HepG2 (cell line): ENCODE data around the gene GLIS2. TPM values are rescaled to one million over a fixed set of nuclear protein-coding genes. Genes with fewer than 3 reads are reported as not detected.
A peak's percentile ranks its signal among the peaks of the same experiment; 100 is the strongest.

Experiments used
- ATAC-seq: fragments of 200-7000 bp; cut with Tn5 transposase; 3 replicates; pipeline ENCODE4 v1.9.1; 2020; ENCODE audit warnings: mild to moderate bottlenecking, moderate library complexity
- BruUV-seq: library from RNA; stranded (reverse); fragments of 400-500 nt; replicated peaks from 2 replicates; lab custom pipeline; 2021; lab: Mats Ljungman, UMichigan
- CTCF ChIA-PET: fragments of 300-600 bp; formaldehyde crosslinking; extraction: SDS; loops from one replicate; lab custom pipeline; 2021; ENCODE audit warnings: low total read pairs, inconsistent platforms, low intra/inter-chr PET ratio; lab: Yijun Ruan, JAX
- POLR2A ChIA-PET: fragments of 350-600 bp; sonication (Branson Sonifier 250); formaldehyde crosslinking; loops from one replicate; lab custom pipeline; 2020; ENCODE audit warnings: antibody characterized with exemption, inconsistent platforms; lab: Yijun Ruan, JAX
- DNase-seq: peaks from one replicate; pipeline ENCODE4 v3.0.0-alpha.2; 2015; ENCODE audit warnings: low spot score
- FAIRE-seq: peaks from 3 replicates; lab custom pipeline; 2011; peaks lifted over from hg19 to GRCh38; lab: Jason Lieb, UNC
- H2AFZ ChIP-seq: one replicate; pipeline ENCODE4 v1.6.1; 2011; ENCODE audit warnings: low read length, inconsistent platforms
- H3K27ac ChIP-seq: fragments of 300-600 bp; 3 replicates; pipeline ENCODE4 v1.8.0; 2011; ENCODE audit warnings: mixed run types, mild to moderate bottlenecking, mixed read lengths, low read length, inconsistent platforms; ENCODE audit not compliant: insufficient read depth; ENCODE audit errors: extremely low read length
- H3K27me3 ChIP-seq, 2 experiments: fragments of 200-600 bp in 1 of 2; 2 replicates in 1 of 2; 3 replicates in 1 of 2; pipeline versions ENCODE4 v1.6.0 to v1.8.0; 2011; ENCODE audit warnings: low read length in 2 of 2, mild to moderate bottlenecking in 2 of 2, moderate library complexity in 2 of 2, inconsistent platforms in 1 of 2; ENCODE audit not compliant: insufficient read depth in 2 of 2, control insufficient read depth in 1 of 2
- H3K36me3 ChIP-seq, 2 experiments: fragments of 200-600 bp in 1 of 2; replicated peaks in 1 of 2; 2 replicates in 1 of 2; 3 replicates in 1 of 2; pipeline versions ENCODE4 v1.5.1 to v1.8.0; 2011; ENCODE audit warnings: low read length in 2 of 2, inconsistent platforms in 1 of 2; ENCODE audit not compliant: insufficient read depth in 2 of 2, control insufficient read depth in 1 of 2
- H3K4me1 ChIP-seq: 2 replicates; pipeline ENCODE4 v1.5.1; 2012; ENCODE audit warnings: low read length, inconsistent platforms; ENCODE audit not compliant: insufficient read depth
- H3K4me2 ChIP-seq: 2 replicates; pipeline ENCODE4 v1.6.0; 2011; ENCODE audit warnings: low read depth, low read length, inconsistent platforms
- H3K4me3 ChIP-seq, 3 experiments: fragments of 200-600 bp in 1 of 3; sonication (generic), shearing (Covaris generic) in 1 of 3; replicated peaks in 1 of 3; 2 replicates each; pipeline ENCODE4 v1.5.1; 2011 to 2016; ENCODE audit warnings: low read length in 3 of 3, inconsistent platforms in 2 of 3, low read depth in 2 of 3, mild to moderate bottlenecking in 2 of 3, control low read depth in 1 of 3, mixed read lengths in 1 of 3; ENCODE audit not compliant: insufficient read depth in 1 of 3
- H3K79me2 ChIP-seq: one replicate; pipeline ENCODE4 v1.6.1; 2011; ENCODE audit warnings: low read length, inconsistent platforms; ENCODE audit not compliant: insufficient read depth
- H3K9ac ChIP-seq: 2 replicates; pipeline ENCODE4 v1.6.0; 2011; ENCODE audit warnings: mild to moderate bottlenecking, low read depth, low read length, inconsistent platforms; ENCODE audit not compliant: insufficient read depth
- H3K9me3 ChIP-seq: 2 replicates; pipeline ENCODE4 v1.5.1; 2012; ENCODE audit warnings: mild to moderate bottlenecking, low read length
- H4K20me1 ChIP-seq: 2 replicates; pipeline ENCODE4 v1.6.0; 2011; ENCODE audit warnings: inconsistent platforms, mild to moderate bottlenecking, low read length, moderate library complexity; ENCODE audit not compliant: insufficient read depth
- AKAP8 ChIP-seq: sonication (generic); formaldehyde crosslinking; IDR thresholded peaks from 2 replicates; pipeline ENCODE4 v1.5.1; 2020; ENCODE audit warnings: mild to moderate bottlenecking, missing genetic modification reagents
- FOXK1 ChIP-seq: sonication (generic); formaldehyde crosslinking; IDR thresholded peaks from 2 replicates; pipeline ENCODE4 v1.4.0; 2020; ENCODE audit warnings: low read depth, missing genetic modification reagents, borderline replicate concordance
- PHB2 ChIP-seq: fragments of 450-650 bp; IDR thresholded peaks from 2 replicates; pipeline ENCODE4 v1.6.1; 2018; ENCODE audit not compliant: partially characterized antibody
- PLRG1 ChIP-seq: fragments of 450-650 bp; conservative IDR thresholded peaks from 2 replicates; pipeline ENCODE4 v1.6.1; 2016
- ZBTB37 ChIP-seq: sonication (generic); formaldehyde crosslinking; IDR thresholded peaks from 2 replicates; pipeline ENCODE4 v1.4.0; 2020; ENCODE audit warnings: mild to moderate bottlenecking, missing genetic modification reagents
- ZEB1 ChIP-seq: IDR thresholded peaks from 2 replicates; pipeline ENCODE4 v1.6.1; 2012; ENCODE audit warnings: mild to moderate bottlenecking, low read depth, inconsistent platforms; ENCODE audit not compliant: insufficient replicate concordance
- ZNF205 ChIP-seq: IDR thresholded peaks from 2 replicates; pipeline ENCODE4 v1.6.1; 2018; ENCODE audit warnings: missing biosample characterization, missing genetic modification reagents
- ZNF557 ChIP-seq: sonication (generic); formaldehyde crosslinking; IDR thresholded peaks from 2 replicates; pipeline ENCODE4 v1.4.0; 2020; ENCODE audit warnings: missing genetic modification reagents
- ZNF629 ChIP-seq: sonication (generic); formaldehyde crosslinking; conservative IDR thresholded peaks from 2 replicates; pipeline ENCODE4 v1.5.0; 2020; ENCODE audit warnings: missing genetic modification reagents
- ZNF7 ChIP-seq: IDR thresholded peaks from 2 replicates; pipeline ENCODE4 v1.6.1; 2016; ENCODE audit warnings: missing biosample characterization, missing genetic modification reagents
- ZSCAN21 ChIP-seq: sonication (generic); formaldehyde crosslinking; IDR thresholded peaks from 2 replicates; pipeline ENCODE4 v1.8.0; 2022; ENCODE audit warnings: mild to moderate bottlenecking, missing genetic modification reagents, moderate library complexity, borderline replicate concordance
- WGBS: methylation state at CpG from one replicate; pipeline ENCODE4 v1.1.6; 2017; ENCODE audit warnings: low lambda C conversion rate; 5-methylcytosine and 5-hydroxymethylcytosine counted together
- in situ Hi-C: cut with HindIII; loops from 2 replicates; pipeline ENCODE4 v1.10.0; 2017; ENCODE audit warnings: low pct_unique_long_range_greater_than_20kb; ENCODE audit not compliant: extremely low pct_ligation_motif_present
- intact Hi-C: fragments of 100-400 bp; cut with micrococcal nuclease; formaldehyde crosslinking; loops from one replicate; pipeline ENCODE4 v1.10.0; 2022; ENCODE audit not compliant: unreplicated experiment
- polyA plus RNA-seq, 8 experiments: library from polyadenylated mRNA; depleted of rRNA in 3 of 8; stranded (reverse) in 7 of 8; unstranded in 1 of 8; fragments of >200 nt; fragmentation: Illumina TruSeq in 4 of 8; extraction: Trizol in 4 of 8; gene quantifications; 2 replicates each; pipeline versions ENCODE4 v1.2.1 to v1.2.3, GENCODE V29; 2011 to 2016; ENCODE audit warnings: low read depth in 4 of 8, missing spikeins in 1 of 8, mixed read lengths in 1 of 8; ENCODE audit not compliant: insufficient read depth in 1 of 8
- total RNA-seq, 5 experiments: library from RNA; depleted of rRNA; stranded (reverse); fragments of >200 nt; fragmentation: Illumina TruSeq; extraction: Trizol; gene quantifications; 2 replicates each; pipeline ENCODE4 v1.2.3, GENCODE V29; 2016; ENCODE audit warnings: low read depth in 1 of 5
- TF ChIP-seq, protein P1 (sequence below): sonication (generic); formaldehyde crosslinking; IDR thresholded peaks from 2 replicates; pipeline ENCODE4 v1.5.1; 2020; ENCODE audit warnings: mild to moderate bottlenecking, missing genetic modification reagents, moderate library complexity
- TF ChIP-seq, protein P2 (sequence below): sonication (generic); formaldehyde crosslinking; IDR thresholded peaks from 2 replicates; pipeline ENCODE4 v1.4.0; 2020; ENCODE audit warnings: missing genetic modification reagents; ENCODE audit errors: not compliant biosample characterization

GLIS2 gene
- total and polyA plus RNA-seq, 2 of the 13 experiments (the other 11 are each of a cell fraction or from before 2014, with no cell fraction given) = 0.28 to 0.29 TPM

- TF ChIP-seq, protein P1, sequence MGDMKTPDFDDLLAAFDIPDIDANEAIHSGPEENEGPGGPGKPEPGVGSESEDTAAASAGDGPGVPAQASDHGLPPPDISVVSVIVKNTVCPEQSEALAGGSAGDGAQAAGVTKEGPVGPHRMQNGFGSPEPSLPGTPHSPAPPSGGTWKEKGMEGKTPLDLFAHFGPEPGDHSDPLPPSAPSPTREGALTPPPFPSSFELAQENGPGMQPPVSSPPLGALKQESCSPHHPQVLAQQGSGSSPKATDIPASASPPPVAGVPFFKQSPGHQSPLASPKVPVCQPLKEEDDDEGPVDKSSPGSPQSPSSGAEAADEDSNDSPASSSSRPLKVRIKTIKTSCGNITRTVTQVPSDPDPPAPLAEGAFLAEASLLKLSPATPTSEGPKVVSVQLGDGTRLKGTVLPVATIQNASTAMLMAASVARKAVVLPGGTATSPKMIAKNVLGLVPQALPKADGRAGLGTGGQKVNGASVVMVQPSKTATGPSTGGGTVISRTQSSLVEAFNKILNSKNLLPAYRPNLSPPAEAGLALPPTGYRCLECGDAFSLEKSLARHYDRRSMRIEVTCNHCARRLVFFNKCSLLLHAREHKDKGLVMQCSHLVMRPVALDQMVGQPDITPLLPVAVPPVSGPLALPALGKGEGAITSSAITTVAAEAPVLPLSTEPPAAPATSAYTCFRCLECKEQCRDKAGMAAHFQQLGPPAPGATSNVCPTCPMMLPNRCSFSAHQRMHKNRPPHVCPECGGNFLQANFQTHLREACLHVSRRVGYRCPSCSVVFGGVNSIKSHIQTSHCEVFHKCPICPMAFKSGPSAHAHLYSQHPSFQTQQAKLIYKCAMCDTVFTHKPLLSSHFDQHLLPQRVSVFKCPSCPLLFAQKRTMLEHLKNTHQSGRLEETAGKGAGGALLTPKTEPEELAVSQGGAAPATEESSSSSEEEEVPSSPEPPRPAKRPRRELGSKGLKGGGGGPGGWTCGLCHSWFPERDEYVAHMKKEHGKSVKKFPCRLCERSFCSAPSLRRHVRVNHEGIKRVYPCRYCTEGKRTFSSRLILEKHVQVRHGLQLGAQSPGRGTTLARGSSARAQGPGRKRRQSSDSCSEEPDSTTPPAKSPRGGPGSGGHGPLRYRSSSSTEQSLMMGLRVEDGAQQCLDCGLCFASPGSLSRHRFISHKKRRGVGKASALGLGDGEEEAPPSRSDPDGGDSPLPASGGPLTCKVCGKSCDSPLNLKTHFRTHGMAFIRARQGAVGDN = peak; percentile 42
- no peak for TF ChIP-seq ZSCAN21
These were observed 62.3 kb downstream of the GLIS2 start (continued) for GRCh38 chr16:4378161-4378666.

- H4K20me1 ChIP-seq = peaks cover 48% of the 10 kb centered on the region
- peaks cover 7 to 13% of the 10 kb centered on the region in 2 experiments for H3K36me3 ChIP-seq
- intact Hi-C loops = no loop called here
- H3K9me3 ChIP-seq = no peaks in the 10 kb centered on the region
- WGBS = 100% methylated on average over 5 of the region's 21 CpGs
- H2AFZ ChIP-seq = no peak overlapping the region
- peaks cover 37% of the 10 kb centered on the region for H3K79me2 ChIP-seq
- peak overlapping the region; percentile 31; the same call in 1 of the 2 replicates for H3K4me2 ChIP-seq
- H3K4me3 ChIP-seq = peak overlapping the region in 1 of 3 experiments; percentile 11; a peak in 1 of 6 replicates
- H3K27me3 ChIP-seq = no peaks in the 10 kb centered on the region
- peak; percentile 7; the same call in 2 of the 3 replicates for ATAC-seq
- ChIA-PET POLR2A (interaction anchor here (0.9 to 1.5 kb wide), 3 partner anchors 8 to 28 kb away, joined by 3 to 5 read pairs (median 4); partner anchors contain the start of genes PAM16 and VASN), CTCF (interaction anchor here (2.1 kb wide), 1 partner anchor 21 kb away, joined by 10 read pairs; no protein-coding TSS in a partner anchor)
- H3K4me1 ChIP-seq = peaks cover 62% of the 10 kb centered on the region
- FAIRE-seq = no peak
- no TSS peak for BruUV-seq
- H3K27ac ChIP-seq = peak overlapping the region; percentile 52
- no peak for DNase-seq
- in situ Hi-C loops = no loop called here
- H3K9ac ChIP-seq = peak overlapping the region; percentile 25; the same call in 1 of the 2 replicates
- TF ChIP-seq ZNF629 (CRISPR knock-in tag) = no peak
- TF ChIP-seq PLRG1 = no peak
- peak; percentile 41 for TF ChIP-seq ZEB1
- no peak for TF ChIP-seq FOXK1 (CRISPR knock-in tag)
- no peak for TF ChIP-seq ZNF7 (CRISPR knock-in tag)
- peak; percentile 93 for TF ChIP-seq AKAP8 (CRISPR knock-in tag)
- TF ChIP-seq, protein P2, sequence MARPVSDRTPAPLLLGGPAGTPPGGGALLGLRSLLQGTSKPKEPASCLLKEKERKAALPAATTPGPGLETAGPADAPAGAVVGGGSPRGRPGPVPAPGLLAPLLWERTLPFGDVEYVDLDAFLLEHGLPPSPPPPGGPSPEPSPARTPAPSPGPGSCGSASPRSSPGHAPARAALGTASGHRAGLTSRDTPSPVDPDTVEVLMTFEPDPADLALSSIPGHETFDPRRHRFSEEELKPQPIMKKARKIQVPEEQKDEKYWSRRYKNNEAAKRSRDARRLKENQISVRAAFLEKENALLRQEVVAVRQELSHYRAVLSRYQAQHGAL (CRISPR knock-in tag) = no peak
- TF ChIP-seq PHB2 = no peak
- TF ChIP-seq ZNF557 (CRISPR knock-in tag) = no peak
- no peak for TF ChIP-seq ZBTB37 (CRISPR knock-in tag)
- no peak for TF ChIP-seq ZNF205 (CRISPR knock-in tag)
These were observed 63.3 kb downstream of the GLIS2 start for GRCh38 chr16:4378999-4379690.
